Neuronal stem cell (in vitro differentiated cells): ENCODE results near the gene PDE6A.

Experiments
- DNase-seq: peaks from one replicate; pipeline ENCODE4 v3.0.0-alpha.2; 2013; ENCODE audit warnings: low spot score
- H2AFZ ChIP-seq: one replicate; pipeline ENCODE4 v1.6.1; 2013; ENCODE audit warnings: mild to moderate bottlenecking, low read length, inconsistent platforms
- H2AK5ac ChIP-seq: 2 replicates; pipeline ENCODE4 v1.6.1; 2013; ENCODE audit warnings: low read depth, mild to moderate bottlenecking, inconsistent platforms, low read length, moderate library complexity, mixed read lengths
- H2BK120ac ChIP-seq: 2 replicates; pipeline ENCODE4 v1.6.1; 2013; ENCODE audit warnings: low read depth, mild to moderate bottlenecking, inconsistent platforms, low read length, moderate library complexity, mixed read lengths
- H2BK12ac ChIP-seq: one replicate; pipeline ENCODE4 v1.6.1; 2013; ENCODE audit warnings: low read length, inconsistent platforms
- H2BK15ac ChIP-seq: 2 replicates; pipeline ENCODE4 v1.6.1; 2013; ENCODE audit warnings: mild to moderate bottlenecking, low read length, inconsistent platforms, mixed read lengths
- H2BK5ac ChIP-seq: one replicate; pipeline ENCODE4 v1.6.1; 2013; ENCODE audit warnings: inconsistent platforms, mild to moderate bottlenecking, low read length, moderate library complexity
- H3K14ac ChIP-seq: one replicate; pipeline ENCODE4 v1.6.1; 2013; ENCODE audit warnings: low read length, inconsistent platforms
- H3K18ac ChIP-seq: 2 replicates; pipeline ENCODE4 v1.6.1; 2013; ENCODE audit warnings: low read length, inconsistent platforms
- H3K23ac ChIP-seq: 2 replicates; pipeline ENCODE4 v1.6.1; 2013; ENCODE audit warnings: low read depth, mild to moderate bottlenecking, mixed read lengths, low read length, inconsistent platforms; ENCODE audit not compliant: poor library complexity
- H3K27ac ChIP-seq: replicated peaks from 3 replicates; pipeline ENCODE4 v1.5.1; 2013; ENCODE audit warnings: low read length, inconsistent platforms
- H3K27me3 ChIP-seq, 3 experiments: 2 replicates each; pipeline ENCODE4 v1.6.1; 2013; ENCODE audit warnings: low read length in 3 of 3, mild to moderate bottlenecking in 2 of 3, inconsistent platforms in 1 of 3, low read depth in 1 of 3, mixed read lengths in 1 of 3, moderate library complexity in 1 of 3; ENCODE audit not compliant: control insufficient read depth in 3 of 3, insufficient read depth in 3 of 3
- H3K36me3 ChIP-seq, 2 donors: replicated peaks in 1 of 2; 2 replicates each; pipeline ENCODE4 v1.6.1; 2013; ENCODE audit warnings: low read length in 2 of 2; ENCODE audit not compliant: control insufficient read depth in 2 of 2, insufficient read depth in 2 of 2
- H3K4ac ChIP-seq: 2 replicates; pipeline ENCODE4 v1.6.1; 2013; ENCODE audit warnings: inconsistent platforms, mild to moderate bottlenecking, low read length, moderate library complexity
- H3K4me1 ChIP-seq, 2 donors: 1 replicate in 1 of 2; 2 replicates in 1 of 2; pipeline ENCODE4 v1.6.1; 2013; ENCODE audit warnings: low read length in 2 of 2, low read depth in 1 of 2; ENCODE audit not compliant: control insufficient read depth in 2 of 2, insufficient read depth in 1 of 2
- H3K4me2 ChIP-seq: one replicate; pipeline ENCODE4 v1.6.1; 2013; ENCODE audit warnings: mild to moderate bottlenecking, low read length, inconsistent platforms; ENCODE audit not compliant: insufficient read depth, poor library complexity, severe bottlenecking
- H3K4me3 ChIP-seq, 2 donors: 2 replicates each; pipeline ENCODE4 v1.5.1; 2013; ENCODE audit warnings: low read length in 2 of 2, mild to moderate bottlenecking in 2 of 2, inconsistent platforms in 1 of 2, moderate library complexity in 1 of 2
- H3K79me1 ChIP-seq: one replicate; pipeline ENCODE4 v1.6.1; 2013; ENCODE audit warnings: low read depth, mild to moderate bottlenecking, inconsistent platforms, low read length, moderate library complexity
- H3K9ac ChIP-seq: one replicate; pipeline ENCODE4 v1.6.1; 2013; ENCODE audit warnings: mild to moderate bottlenecking, low read depth, low read length, inconsistent platforms; ENCODE audit not compliant: poor library complexity
- H3K9me3 ChIP-seq, 2 donors: replicated peaks in 1 of 2; 2 replicates each; pipeline versions ENCODE3 to v1.6.1; 2013; ENCODE audit warnings: low read length in 2 of 2, mild to moderate bottlenecking in 2 of 2, inconsistent platforms in 1 of 2, low read depth in 1 of 2, mixed read lengths in 1 of 2, moderate library complexity in 1 of 2; ENCODE audit not compliant: control insufficient read depth in 2 of 2, insufficient read depth in 1 of 2
- H4K8ac ChIP-seq: one replicate; pipeline ENCODE4 v1.6.1; 2013; ENCODE audit warnings: low read depth, mild to moderate bottlenecking, inconsistent platforms, low read length, moderate library complexity
- H4K91ac ChIP-seq: one replicate; pipeline ENCODE4 v1.6.1; 2013; ENCODE audit warnings: low read length, low read depth, mild to moderate bottlenecking, inconsistent platforms; ENCODE audit not compliant: poor library complexity
- WGBS, 2 donors: extraction: QIAGEN DNeasy Blood & Tissue Kit; methylation state at CpG; one replicate each; pipeline ENCODE4 v1.1.7; 2013; ENCODE audit warnings: missing lambda C conversion rate in 2 of 2, mixed read lengths in 1 of 2; ENCODE audit not compliant: insufficient read length in 2 of 2, insufficient replicate concordance in 1 of 2; ENCODE audit errors: extremely low coverage in 2 of 2; 5-methylcytosine and 5-hydroxymethylcytosine counted together

The PDE6A gene

DNA sequence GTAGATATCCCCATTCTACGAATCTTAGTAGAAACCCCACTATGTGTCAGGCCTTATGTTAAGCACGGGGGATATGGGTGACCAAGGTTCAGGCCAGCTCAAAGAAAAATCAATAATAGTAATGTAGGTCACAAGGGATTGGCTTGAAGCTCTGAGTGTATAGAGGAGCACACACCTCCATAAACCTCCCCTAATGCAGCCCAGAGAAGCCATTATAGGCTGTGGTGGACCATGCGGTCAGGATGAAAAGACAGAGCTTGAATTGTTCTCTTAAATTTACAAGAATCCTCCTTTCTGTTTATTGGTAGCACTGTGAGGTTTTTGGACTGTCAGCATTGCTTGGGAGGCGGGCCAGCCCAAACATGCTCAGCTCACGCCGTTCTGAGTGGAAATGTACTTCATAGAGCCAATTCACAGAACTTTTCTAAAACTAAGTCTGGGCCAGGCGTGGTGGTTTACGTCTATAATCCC lies 9.1 kb downstream of the PDE6A start:
- Histone ChIP-seq H3K23ac (no peak overlapping the region), H3K4me1 (no peaks in the 10 kb centered on the region), H2AFZ (no peak overlapping the region), H4K8ac (no peak overlapping the region), H3K27me3 (peaks cover 0 to 57% (median 1%) of the 10 kb centered on the region in 3 experiments), H2BK15ac (no peak overlapping the region), H3K18ac (no peak overlapping the region), H3K36me3 (no peaks in the 10 kb centered on the region), H3K4me3 (no peak overlapping the region), H2BK5ac (no peak overlapping the region), H2BK12ac (no peak overlapping the region), H3K27ac (no peak overlapping the region), H3K4me2 (no peak overlapping the region), H3K9me3 (no peaks in the 10 kb centered on the region), H3K4ac (no peak overlapping the region), H3K79me1 (no peaks in the 10 kb centered on the region), H4K91ac (no peak overlapping the region), H2AK5ac (no peak overlapping the region), H3K14ac (no peak overlapping the region), H3K9ac (no peak overlapping the region), H2BK120ac (no peak overlapping the region)
- WGBS, 2 donors, result no CpG with 5 or more reads among the region's 8 CpGs
- no peak for DNase-seq

DNA sequence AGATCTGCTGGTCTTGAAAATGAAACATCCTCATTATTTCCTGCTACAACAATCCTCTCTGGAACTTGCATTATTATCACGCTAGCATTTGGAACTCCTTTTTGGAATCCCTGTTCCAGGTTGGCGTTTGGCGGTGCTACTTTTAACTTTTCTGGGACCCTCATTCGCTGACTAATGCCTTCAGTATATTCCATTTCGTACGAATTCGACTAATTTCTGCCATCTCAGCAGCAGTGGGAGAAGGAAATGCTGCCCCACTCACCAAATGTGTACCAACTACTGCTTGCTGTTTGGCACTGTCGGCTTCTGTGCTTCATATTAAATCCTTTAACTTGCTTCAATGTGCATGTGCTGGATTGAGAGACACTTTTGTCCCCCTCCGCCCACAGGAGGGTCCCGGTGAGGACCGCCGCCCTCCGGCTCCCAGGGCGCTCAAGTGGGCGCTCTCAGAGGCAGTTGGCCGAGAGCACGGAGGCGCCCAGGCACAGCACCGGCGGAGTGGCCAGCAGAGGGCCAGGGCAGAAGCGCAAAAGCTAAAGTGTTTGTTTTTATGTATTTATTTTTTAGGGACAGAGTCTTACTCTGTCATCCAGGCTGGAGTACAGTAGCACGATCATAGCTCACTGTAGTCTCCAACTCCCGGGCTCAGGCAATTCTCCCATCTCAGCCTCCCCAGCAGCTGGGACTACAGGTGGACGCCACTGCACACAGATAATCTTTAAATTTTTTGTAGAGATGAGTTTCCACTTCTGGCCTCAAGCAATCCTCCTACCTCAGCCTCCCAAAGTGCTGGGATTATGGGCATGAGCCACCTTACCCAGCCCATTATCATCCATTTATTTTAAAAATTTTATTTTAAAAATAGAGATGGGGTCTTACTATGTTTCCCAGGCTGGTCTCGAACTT lies 11.9 kb downstream of the PDE6A start:
- no CpG with 5 or more reads among the region's 25 CpGs for WGBS, 2 donors
- Histone ChIP-seq H4K91ac (no peak overlapping the region), H3K27ac (no peak overlapping the region), H2BK120ac (no peak overlapping the region), H3K4me3 (no peak overlapping the region), H2AK5ac (no peak overlapping the region), H2BK5ac (no peak overlapping the region), H3K4ac (no peak overlapping the region), H2AFZ (no peak overlapping the region), H3K9me3 (no peaks in the 10 kb centered on the region), H3K9ac (no peak overlapping the region), H3K14ac (no peak overlapping the region), H3K36me3 (no peaks in the 10 kb centered on the region), H3K4me2 (peak overlapping the region; percentile 51), H2BK12ac (no peak overlapping the region), H3K27me3 (peaks cover 0 to 34% (median 1%) of the 10 kb centered on the region in 3 experiments), H3K18ac (no peak overlapping the region), H3K79me1 (no peaks in the 10 kb centered on the region), H4K8ac (no peak overlapping the region), H3K4me1 (no peaks in the 10 kb centered on the region), H2BK15ac (no peak overlapping the region), H3K23ac (no peak overlapping the region)
- no peak for DNase-seq

GRCh38 chr5:149931992-149932436 lies 12.6 kb downstream of the PDE6A start:
- Histone ChIP-seq H3K4ac (no peak overlapping the region), H2BK5ac (no peak overlapping the region), H2BK15ac (no peak overlapping the region), H2AK5ac (no peak overlapping the region), H3K4me3 (no peak overlapping the region), H4K91ac (no peak overlapping the region), H2AFZ (no peak overlapping the region), H3K27me3 (peaks cover 0 to 31% (median 1%) of the 10 kb centered on the region in 3 experiments), H3K9me3 (no peaks in the 10 kb centered on the region), H2BK120ac (no peak overlapping the region), H3K79me1 (no peaks in the 10 kb centered on the region), H3K9ac (no peak overlapping the region), H3K23ac (no peak overlapping the region), H3K27ac (no peak overlapping the region), H3K18ac (no peak overlapping the region), H2BK12ac (no peak overlapping the region), H3K4me1 (no peaks in the 10 kb centered on the region), H3K14ac (no peak overlapping the region), H3K4me2 (no peak overlapping the region), H3K36me3 (no peaks in the 10 kb centered on the region), H4K8ac (no peak overlapping the region)
- DNase-seq, result no peak
- no CpG with 5 or more reads among the region's 14 CpGs for whole genome bisulfite sequencing, 2 donors

DNA sequence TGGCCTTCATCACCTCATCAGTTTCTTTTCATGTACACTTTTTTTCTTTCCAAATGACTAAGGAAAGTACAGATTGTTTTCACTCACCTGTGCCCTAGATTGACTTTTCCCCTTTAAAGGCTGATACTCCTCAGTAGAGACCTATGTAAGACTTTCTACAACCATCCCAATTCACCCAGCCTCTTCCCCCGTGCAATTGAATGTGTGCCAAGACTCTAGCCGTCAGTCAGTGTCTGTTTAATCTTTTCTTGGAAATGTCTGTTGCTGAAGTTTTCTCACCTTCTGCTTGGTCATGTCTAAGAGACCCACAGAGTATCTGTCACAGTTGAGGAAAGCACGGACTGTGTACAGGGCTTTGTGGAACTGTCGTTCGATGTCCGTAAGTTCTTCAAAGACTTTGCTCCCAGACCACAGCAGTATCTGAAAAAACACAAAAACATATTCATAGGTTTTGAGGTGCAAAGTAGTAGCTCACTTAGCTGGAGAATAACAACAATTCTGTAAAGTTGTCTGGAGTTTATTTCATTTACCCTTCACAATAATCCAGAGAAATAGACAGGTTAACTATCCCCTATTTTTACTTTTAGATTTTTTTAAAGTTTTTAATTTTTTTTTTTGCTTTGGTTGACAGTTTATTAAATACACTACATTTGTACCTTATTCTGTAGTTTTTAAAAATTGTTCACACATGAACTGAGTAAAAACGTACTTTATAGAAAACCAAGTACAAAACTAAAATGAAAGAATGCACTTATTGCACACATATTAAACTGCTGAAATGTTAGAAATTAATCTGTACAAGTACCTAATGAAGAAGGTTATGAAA lies 13.6 kb downstream of the PDE6A start:
- no peaks in the 10 kb centered on the region for H3K4me1 ChIP-seq
- H3K27me3 ChIP-seq, result peaks cover 0 to 21% (median 1%) of the 10 kb centered on the region in 3 experiments
- no peaks in the 10 kb centered on the region for H3K9me3 ChIP-seq
- DNase-seq, result no peak
- no peak overlapping the region for H3K27ac ChIP-seq
- no peak overlapping the region for H2BK5ac ChIP-seq
- no peak overlapping the region for H2AK5ac ChIP-seq
- H2BK120ac ChIP-seq, result no peak overlapping the region
- H3K18ac ChIP-seq, result no peak overlapping the region
- no peak overlapping the region for H2BK15ac ChIP-seq
- H3K36me3 ChIP-seq, result no peaks in the 10 kb centered on the region
- H4K91ac ChIP-seq, result no peak overlapping the region
- no peak overlapping the region for H2BK12ac ChIP-seq
- H3K4ac ChIP-seq, result no peak overlapping the region
- H3K9ac ChIP-seq, result no peak overlapping the region
- H3K4me2 ChIP-seq, result no peak overlapping the region
- no peak overlapping the region for H3K4me3 ChIP-seq
- H4K8ac ChIP-seq, result no peak overlapping the region
- H3K14ac ChIP-seq, result no peak overlapping the region
- H3K79me1 ChIP-seq, result no peaks in the 10 kb centered on the region
- H3K23ac ChIP-seq, result no peak overlapping the region
- no CpG with 5 or more reads among the region's 7 CpGs for WGBS, 2 donors
- H2AFZ ChIP-seq, result no peak overlapping the region
